ENCODE measurements around the gene NUF2.

DNA sequence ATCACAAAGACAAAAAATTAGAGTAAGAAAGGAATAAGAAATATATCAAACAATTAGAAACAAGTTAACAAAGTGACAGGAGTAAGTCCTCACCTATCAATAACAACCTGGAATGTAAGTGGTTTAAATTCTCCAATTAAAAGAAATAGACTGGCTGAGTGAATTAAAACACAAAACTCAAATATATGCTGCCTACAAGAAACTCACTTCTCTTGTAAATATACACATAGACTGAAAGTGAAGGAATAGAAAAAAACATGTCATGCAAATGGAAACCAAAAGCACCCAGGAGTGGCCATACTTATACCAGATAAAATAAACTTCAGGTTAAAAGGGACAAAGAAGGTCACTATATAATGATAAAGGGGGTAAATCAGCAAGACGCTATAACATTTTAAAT is 43.2 kb upstream of the NUF2 start:
- TF ChIP-seq PAX5 (IDR thresholded peaks at IDR 0.05; ENCODE audit: borderline replicate concordance, low read depth, low read length) (no peak), TARDBP (IDR thresholded peaks at IDR 0.05; ENCODE audit: borderline replicate concordance) (no peak), EGR1 (IDR thresholded peaks at IDR 0.05; ENCODE audit: borderline replicate concordance in 1 of 2, low read depth in 2 of 2, low read length in 2 of 2) (no peak), RCOR1 (conservative IDR thresholded peaks at IDR 0.05; ENCODE audit: low read depth, low read length) (no peak), ESRRA (IDR thresholded peaks at IDR 0.05; ENCODE audit: low read length) (no peak), EP300 (IDR thresholded peaks at IDR 0.05; ENCODE audit: borderline replicate concordance in 1 of 2, control insufficient read depth in 1 of 2, low read depth in 2 of 2, low read length in 2 of 2) (no peak)
- TF ChIP-seq, protein P1, sequence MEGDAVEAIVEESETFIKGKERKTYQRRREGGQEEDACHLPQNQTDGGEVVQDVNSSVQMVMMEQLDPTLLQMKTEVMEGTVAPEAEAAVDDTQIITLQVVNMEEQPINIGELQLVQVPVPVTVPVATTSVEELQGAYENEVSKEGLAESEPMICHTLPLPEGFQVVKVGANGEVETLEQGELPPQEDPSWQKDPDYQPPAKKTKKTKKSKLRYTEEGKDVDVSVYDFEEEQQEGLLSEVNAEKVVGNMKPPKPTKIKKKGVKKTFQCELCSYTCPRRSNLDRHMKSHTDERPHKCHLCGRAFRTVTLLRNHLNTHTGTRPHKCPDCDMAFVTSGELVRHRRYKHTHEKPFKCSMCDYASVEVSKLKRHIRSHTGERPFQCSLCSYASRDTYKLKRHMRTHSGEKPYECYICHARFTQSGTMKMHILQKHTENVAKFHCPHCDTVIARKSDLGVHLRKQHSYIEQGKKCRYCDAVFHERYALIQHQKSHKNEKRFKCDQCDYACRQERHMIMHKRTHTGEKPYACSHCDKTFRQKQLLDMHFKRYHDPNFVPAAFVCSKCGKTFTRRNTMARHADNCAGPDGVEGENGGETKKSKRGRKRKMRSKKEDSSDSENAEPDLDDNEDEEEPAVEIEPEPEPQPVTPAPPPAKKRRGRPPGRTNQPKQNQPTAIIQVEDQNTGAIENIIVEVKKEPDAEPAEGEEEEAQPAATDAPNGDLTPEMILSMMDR (IDR thresholded peaks at IDR 0.05 in 2 of 3, conservative IDR thresholded peaks at IDR 0.05 in 1 of 3; ENCODE audit: control insufficient read depth in 2 of 3, extremely low read depth in 1 of 3, insufficient read depth in 1 of 3, low read depth in 3 of 3, low read length in 3 of 3): no peak
- TF ChIP-seq, protein P2, sequence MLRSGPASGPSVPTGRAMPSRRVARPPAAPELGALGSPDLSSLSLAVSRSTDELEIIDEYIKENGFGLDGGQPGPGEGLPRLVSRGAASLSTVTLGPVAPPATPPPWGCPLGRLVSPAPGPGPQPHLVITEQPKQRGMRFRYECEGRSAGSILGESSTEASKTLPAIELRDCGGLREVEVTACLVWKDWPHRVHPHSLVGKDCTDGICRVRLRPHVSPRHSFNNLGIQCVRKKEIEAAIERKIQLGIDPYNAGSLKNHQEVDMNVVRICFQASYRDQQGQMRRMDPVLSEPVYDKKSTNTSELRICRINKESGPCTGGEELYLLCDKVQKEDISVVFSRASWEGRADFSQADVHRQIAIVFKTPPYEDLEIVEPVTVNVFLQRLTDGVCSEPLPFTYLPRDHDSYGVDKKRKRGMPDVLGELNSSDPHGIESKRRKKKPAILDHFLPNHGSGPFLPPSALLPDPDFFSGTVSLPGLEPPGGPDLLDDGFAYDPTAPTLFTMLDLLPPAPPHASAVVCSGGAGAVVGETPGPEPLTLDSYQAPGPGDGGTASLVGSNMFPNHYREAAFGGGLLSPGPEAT (IDR thresholded peaks at IDR 0.05; ENCODE audit: low read depth): no peak

Measured in GM12878 (cell line).